GM21447 (cell line): ENCODE measurements around the gene NEDD4.
A peak's percentile ranks its signal among the peaks of the same experiment; 100 is the strongest.
"Not testable (repeated sequence)": the region's sequence is repeated elsewhere in the genome, so short reads cannot be mapped to it uniquely, and the experiment has no call there.

ENCODE experiments used
- ATAC-seq: cut with Tn5 transposase; IDR thresholded peaks from one replicate; pipeline ENCODE4 v1.9.1; 2021; ENCODE audit not compliant: unreplicated experiment

NEDD4 gene

DNA sequence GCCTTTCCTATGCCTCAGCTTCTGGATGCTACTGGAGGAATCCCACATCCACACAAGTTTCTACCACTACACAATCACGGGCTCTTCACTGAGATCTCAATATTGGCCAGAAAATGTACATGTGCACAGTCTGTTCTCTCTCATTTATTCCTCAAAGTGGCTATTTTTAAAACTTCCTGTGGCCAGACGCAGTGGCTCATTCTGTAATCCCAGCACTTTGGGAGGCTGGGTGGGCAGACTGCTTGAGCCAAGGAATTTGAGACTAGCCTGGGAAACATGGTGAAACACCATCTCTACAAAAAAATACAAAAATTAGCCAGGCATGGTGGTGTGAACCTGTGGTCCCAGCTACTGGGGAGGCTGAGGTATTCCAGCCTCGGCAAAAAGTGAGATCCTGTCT lies 159.1 kb downstream of the NEDD4 start:
- ATAC-seq, result no peak

DNA sequence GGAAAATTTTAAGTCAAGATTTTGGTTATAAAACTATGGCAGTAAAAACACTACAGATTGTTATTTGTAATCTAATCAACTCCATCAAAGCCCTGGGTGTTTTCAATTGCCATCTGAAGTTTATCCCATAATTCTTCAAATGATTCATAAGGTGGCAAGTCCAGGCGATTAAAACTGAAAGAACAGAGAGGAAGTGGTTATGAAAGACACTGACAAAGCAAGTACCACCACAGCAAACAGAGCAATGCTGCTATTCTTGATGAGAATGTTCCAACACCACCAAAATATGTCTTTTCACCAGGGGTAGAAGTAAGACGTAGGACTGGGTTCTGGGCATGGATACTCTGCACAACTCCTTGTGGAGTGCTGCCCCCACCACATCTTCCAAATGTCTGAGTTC lies 163.6 kb downstream of the NEDD4 start:
- peak; percentile 75 for ATAC-seq

DNA sequence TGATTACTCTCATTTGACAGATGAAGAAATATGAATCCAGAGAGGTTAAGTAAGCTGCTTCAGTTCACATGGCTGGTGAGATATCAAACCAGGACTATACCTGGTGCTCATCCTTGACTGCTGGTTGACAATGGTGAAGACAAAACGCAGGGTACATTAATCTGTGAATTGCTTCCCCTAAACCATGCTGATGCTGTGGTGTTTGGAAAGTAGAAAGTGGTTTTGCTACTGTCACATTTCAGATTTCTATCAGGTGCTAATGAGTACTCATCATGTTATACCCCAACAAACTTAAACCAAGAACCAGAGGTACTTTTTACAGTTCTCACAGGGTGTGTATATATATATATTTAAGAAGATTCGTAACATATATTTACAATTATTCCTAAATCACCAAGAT lies 165.5 kb downstream of the NEDD4 start:
- ATAC-seq, result no peak

DNA sequence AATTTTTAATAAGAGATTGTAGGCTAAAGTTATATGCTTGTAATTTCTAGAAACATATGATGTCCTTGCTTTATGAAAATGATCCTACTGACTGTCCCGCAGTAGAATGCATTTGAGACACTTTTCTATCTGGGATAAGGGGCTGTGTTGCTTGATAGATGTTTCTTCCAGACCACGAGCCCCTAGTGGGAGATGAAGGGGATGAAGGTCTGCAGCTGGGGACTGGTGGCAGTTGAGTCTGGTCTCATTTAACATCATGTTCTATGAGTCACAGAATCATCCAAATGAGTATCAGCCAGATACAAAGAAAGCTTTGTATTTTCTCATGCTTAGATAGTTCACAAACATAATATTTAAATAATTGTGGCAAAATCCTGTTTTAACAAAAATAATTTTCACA lies 166.2 kb downstream of the NEDD4 start:
- ATAC-seq, result no peak

DNA sequence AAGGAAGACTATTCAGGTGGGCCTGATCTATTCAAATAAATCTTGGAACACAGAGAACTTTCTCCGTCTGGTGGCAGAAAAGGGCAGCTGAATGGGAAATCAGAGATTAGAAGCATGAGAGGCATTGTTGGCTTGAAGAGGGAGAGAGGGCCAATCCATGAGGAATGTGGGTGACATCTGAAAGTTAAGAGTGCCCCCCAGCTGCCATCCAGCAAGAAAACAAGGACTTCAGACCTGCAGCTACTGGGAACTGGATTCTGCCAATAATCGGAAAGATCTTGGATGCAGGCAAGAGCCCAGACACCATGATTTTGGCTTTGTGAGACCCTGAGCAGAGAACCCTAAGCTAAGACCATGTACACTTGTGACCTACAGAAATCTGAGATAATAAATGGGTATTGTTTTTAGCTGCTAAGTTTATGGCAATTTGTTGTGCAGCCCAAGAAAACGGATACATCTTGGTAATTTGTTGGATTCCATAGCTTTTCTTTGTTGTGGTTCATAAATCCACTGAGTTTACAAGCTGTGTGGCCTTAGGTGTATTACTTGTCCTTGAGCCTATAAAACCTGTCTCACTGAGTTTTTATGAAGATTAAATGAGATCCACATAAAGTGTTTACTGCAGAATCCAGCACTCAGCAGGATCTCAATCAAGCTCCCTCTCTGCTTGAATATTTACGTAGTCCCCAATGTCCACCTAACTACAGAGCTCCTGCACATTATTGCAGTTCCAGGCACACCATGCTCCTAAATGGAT lies 168.4 kb downstream of the NEDD4 start:
- no peak for ATAC-seq

DNA sequence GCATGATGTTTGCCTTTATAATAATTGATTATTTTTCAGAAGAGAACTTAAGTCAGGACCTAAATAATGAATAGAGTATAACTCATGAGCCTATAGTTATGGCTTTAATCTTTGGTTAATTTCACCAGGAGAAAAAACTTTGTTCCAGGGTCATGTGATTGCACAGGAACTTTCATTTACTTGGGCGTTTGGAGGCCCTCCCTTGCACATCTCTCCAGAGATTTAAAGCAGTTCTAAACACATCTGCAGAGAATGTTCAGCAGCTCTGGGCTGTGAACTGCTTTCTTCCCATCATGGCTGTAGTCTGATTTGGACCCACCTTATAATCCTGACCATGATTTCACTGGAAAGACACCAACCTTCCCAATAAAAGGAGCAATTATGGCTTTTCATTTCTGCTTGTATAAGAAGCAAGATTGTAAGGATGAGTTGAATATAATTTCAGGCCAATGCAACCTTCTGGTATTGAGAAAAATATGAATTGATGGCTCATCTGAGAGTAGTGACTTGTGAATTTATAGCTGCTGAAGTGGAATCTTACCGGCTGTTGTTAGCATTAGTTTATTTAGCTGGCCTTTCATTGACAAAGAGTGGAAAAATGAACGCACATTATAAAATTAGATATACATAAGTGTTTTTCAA lies 169.6 kb downstream of the NEDD4 start:
- ATAC-seq, result no peak

DNA sequence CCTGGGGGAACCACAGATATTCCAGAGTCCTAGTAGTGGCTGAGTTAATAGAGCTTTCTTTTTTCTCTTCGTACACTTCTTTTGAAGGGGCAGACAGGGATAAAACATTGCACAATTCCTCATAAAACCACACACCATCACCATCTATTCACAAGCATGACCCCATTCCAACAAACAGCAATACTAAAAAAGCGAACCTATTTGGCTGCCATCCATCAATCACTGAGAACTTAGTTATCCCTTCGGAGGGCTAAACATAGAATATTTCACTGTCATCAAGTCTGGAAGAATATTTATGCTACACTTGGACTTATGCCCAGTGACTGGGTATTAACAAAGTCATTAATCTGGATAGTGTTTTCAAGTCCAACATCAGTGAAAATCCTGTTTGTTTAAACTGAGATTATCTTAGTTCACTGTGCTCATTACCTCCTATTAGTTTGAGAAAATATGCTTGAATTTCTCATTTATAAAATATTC lies 170.2 kb downstream of the NEDD4 start:
- ATAC-seq, result no peak

DNA sequence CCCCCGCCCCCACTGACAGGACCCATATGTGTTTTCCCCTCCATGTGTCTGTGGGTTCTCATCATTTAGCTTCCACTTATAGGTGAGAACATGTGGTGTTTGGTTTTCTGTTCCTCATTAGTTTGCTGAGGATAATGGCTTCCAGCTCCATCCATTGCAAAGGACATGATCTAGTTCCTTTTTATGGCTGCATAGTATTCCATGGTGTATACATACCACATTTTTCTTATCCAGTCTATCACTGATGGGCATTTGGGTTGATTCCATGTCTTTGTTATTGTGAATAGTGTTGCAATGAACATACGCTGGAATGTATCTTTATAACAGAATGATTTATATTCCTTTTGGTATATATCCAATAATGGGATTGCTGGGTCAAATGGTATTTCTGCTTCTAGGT lies 171.7 kb downstream of the NEDD4 start:
- not testable (repeated sequence) for ATAC-seq

DNA sequence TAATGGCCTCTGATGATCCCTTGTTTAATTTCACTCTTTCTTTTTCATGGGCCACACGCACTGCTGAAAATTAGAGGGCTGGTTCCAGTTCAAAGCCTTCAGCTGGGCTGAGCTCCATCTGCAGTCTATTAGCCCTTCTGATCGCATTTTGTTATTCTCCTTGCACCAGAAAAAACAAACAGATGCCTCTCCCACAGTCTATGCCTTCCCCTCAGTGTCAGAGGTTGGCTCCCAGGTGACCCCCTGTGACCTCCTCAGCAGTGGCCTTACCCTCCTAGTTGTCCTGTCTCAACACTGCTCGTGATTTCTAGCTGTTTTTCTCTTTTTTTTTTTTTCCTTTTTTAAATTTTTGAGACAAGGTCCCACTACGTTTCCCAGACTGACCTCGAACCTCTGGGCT lies 173.4 kb downstream of the NEDD4 start:
- no peak for ATAC-seq

DNA sequence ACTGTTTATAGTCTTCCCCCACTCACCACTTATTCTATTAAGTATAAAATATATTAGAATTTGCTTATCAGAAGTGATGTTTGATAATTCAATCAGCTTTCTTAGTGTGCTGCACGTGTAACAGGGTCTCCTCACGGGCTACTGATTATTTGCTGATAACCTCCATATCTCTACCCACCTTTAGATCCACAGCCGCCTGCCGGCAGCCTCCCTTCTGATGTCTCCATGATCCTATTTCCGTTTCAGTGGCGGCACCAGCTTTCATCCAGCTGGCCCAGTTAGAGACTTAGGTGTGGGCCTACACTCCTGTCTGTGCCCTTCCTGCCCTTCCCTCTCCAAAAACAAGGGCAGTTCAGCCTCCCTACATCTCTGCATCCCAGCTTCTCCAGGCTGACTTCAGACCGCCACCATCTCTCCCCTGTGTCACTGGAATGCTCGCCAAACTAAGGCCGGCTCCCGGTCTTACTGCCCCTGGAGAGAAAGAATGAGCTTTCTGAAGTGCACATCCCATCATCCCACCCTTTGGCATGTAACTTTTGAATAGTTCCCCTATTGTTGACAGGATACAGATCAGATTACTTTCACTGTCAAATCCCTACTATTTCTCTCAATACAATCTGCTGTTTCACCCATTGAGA lies 173.9 kb downstream of the NEDD4 start:
- ATAC-seq, result no peak

DNA sequence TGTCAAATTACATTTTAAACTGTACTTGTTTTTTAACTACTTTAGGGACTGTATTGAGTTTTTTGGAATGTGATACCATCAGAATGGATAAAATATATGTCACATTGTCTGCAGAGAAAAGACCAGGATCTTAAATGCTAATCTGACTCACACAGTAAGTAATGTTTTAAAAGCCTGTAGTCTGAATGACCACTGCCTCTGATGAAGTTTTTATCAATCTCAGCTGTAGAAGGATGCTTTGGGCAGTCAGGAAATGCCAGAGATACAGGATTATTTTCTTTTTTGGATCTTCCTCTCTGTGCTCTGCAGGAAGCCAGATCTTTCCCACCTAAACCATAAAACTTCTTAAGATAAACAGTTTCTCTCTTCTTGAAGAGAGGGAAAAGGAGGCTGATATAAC lies 177.4 kb downstream of the NEDD4 start:
- no peak for ATAC-seq

DNA sequence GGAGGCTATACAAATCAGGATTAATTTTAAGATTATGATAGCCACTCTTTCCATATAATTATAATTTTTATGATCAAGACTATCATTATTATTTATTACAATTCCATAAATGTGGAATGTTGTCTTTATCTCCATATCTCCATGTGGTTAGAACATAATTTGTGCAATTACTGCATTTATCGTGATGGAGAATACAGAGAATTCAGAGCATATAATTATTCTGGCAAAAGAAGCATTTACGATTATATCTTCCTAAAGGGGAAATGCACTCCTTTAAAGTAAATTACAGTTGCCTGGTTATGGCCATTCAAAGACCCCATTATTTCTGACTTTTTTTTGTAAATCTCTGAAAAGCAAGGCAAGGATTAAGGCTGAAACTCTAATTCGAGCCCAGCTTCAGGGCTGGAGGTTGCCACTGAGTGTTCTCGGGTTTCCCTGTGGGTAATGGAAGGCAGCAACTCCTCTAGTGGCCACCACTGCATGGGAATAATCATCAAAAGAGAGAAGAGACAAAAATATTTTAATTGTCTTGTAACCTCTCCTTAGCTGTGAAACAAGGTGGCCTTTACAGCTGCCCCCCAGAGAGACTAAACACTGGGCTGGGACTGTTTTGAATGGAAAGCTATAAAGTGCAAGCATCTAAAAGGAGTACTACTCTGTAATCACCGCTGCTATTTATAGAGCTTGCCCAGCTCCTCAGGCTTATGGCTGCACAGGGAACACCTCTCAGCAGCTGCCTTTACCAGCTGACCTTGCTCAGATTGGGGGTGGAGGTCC lies 190.6 kb downstream of the NEDD4 start:
- no peak for ATAC-seq

DNA sequence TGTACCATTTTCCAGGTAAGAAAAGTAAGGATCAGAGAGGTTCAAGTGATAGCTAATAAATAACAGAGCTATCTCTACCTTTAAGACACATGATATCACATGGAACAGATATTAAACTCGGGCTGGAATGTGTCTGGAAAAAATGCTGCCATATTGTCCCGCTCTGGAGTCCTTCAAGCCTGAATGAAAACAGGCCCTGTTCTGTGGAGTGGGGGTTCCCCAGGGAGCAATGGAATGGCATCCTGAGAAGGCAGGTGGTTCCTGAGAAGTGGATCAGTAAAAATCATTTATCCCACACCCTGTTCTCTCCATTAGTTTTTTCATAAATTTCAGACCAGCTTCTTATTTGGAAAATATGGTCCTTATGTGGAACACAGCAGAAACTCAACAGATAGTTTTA lies 193.2 kb downstream of the NEDD4 start:
- ATAC-seq, result no peak

DNA sequence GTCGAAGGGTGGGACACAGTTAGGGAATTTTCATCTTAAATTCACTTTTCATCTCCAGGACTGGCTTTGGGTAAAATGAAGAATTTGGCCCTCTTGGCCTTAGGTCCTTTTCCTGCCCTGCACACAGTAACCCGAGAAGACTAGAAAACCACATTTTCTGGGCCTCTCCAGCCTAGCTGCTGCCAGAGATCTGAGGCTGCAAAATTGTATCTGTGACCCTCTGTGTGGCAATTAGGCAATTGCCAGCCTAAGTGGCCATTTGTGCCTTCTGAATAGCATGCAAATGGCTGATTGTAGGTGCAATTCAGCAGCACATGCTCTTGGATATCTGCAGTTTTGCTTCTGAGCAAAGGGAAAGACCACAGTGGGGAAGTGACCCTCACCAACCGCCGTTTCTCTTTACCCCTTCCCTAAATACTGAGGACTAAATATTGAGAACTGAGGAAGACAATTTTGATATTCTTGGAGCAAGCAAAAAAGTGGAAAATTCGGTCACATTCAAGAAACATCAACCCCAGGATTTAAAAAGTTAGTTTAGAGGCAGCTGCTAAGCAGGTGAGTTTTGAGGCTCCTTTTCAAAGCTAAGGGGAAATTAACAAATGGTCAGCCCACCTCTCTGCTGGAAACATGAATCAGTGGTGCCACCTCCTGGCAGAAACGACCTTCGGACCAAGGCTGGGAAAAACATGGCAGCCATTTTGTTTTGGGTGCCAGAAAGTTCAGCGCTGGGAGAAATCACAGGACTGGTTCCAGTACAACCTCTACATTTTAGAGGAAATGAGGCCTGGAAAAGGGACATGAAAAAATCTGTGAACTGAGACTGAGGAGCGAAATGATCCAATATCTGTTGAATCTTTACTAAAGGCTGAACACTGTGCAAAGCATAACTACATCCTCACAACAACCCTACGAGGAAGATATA lies 193.9 kb downstream of the NEDD4 start:
- no peak for ATAC-seq

DNA sequence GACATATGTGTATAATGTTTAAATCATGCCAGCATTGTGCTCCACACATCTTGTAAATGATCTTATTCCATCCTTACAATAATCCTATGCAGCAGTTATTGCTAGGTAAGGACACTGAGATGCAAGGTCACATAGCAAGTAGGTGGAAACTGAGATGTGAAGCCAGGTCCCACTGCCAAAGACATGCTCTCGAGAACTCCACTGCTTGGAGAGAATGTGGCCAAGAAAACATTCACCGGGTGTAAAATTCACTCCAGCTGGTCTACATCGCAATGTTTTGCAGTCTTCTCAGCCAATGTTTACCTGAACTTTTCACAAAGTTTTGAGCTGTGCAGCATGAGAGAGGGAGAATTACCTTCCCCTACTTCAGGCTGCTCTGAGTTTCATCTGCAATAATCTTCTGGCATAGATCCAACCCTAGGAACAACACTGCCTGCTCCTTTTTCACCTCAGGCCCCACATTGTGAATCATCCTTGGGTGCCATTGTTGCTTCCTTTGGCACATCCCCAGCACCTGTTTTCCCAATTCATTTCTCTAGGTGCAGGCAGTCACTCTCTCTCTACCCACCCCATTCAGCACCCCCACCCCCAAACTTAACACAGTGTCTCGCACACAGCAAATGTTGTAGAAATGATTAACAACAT lies 197.0 kb downstream of the NEDD4 start:
- no peak for ATAC-seq

DNA sequence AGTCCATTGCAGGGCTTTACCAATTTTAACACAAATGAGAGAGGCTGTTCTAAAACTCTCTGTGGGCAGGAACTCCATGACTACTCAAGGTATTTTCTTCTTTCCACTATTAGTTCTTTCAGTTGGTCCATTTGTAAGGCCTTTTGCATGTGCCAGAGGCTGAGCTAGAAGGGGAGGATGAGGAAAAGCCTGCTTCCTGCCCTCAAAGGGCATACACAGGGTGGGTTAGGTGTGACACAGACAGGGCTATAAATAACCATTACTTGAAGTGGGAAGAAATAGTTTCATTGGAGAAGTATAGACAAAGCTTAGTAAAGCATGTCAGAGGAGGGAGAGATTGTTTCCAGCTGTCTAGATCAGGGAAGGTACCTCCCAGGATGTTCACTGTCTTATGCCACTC lies 198.4 kb downstream of the NEDD4 start:
- ATAC-seq, result no peak

DNA sequence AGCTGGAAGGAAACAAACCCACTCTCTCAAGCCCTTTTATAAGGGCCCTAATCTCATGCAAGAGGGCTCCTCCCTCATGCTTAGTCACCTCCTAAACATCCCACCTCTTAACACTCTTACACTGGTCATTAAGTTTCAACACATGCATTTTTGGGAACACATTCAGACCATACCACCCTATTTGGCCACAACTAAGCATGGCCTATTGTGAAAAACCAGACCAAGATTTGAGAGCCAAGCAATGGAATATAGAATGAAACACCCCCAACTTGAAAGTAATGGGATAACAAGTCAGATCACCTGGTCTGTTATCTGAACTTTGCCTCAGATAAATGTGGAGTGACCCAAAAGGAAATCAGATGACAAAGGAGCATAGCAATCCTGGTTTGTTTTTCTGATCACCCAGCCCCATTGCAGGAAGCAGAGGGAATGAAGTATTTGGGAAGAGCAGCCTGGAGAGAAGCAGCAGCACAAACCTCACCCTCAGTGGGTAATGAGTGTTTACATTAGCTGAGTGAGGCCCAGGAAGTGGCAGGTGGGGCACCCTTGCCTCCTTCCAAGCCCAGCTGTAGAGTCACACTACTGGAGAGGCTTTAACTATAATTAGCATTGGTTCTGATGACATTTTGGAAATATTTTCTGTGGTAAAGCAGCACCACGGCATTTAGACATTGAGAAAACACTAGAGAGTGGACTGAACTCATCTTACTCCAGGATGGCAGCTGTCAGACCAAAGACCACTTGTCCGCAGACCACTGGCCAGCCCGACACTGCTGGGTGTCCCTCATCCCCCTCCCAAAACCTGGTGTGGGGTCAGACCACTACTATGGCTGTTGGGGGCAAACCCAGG lies 201.6 kb downstream of the NEDD4 start:
- ATAC-seq, result no peak

DNA sequence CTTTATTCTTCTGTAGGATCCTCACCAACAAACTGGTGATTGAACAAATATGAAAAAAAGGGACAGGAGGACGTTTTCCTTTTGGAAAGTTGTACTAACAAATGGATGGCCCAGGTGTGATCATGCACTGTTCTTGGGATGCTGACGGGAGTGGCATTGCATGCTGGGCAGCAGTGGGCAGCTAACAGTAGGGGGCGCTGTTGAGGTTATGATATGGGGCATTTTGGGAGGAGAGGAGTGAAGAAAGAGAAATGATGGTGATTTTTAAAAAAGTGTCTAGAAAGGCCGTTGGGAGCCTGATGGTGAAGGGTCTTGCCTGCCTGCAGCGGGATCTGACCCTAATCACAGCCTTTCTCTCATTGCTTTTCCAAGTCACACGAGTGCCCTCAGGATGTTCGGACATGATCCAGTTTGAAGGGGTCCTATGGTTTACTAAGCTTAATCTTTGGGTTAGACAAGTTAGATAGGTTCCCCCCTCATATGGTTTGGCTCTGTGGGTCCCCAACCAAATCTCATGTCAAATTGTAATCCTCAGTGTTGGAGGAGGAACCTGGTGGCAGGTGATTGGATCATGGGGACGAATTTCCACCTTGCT lies 204.2 kb downstream of the NEDD4 start:
- no peak for ATAC-seq

DNA sequence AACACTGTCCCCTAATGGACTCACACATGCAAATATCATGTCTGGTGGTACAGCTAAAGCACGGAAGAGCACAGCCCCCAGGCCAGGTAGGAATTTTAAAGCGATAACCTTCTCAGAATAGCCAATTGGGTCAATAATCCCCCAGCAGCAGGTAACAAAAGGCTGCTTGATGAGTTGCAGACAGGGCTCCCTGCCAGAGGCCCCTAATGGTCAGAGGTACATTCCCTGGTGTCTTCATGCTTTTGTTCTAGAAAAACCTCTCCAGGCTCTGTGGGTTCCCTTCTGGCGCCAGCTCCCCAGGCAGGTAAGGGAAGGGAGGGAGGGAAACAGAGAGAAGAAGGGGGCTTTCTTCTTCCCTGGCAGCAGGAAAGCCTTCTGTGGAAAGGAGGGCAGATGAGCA lies 207.1 kb downstream of the NEDD4 start:
- no peak for ATAC-seq
